ENCODE data around the gene ZSWIM4.

Gene ZSWIM4

DNA sequence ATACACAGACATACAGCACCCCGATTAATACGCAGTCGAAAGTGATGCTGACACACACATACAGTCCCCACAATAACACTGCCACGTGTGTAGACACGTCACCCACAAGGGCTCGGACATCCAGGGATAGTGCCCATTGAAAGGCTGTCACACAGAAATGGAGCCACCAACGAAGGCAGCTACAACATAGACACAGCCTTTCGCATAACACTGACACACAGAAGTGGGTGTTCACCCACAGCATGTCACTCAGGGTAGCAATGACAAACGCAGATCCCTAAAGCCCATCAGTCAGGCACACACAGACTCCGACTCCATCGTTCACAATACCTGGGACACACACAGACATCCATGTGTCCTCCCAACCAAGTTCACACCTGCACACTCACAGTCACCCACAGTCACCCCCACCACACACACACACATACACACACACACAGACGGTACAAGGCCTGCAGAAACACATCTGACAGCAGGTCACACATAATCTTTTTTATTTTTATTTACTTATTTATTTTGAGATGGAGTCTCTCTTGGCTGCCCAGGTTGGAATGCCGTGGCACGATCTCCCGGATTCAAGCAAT lies 71.3 kb downstream of the ZSWIM4 start:
- TF ChIP-seq, protein P1, sequence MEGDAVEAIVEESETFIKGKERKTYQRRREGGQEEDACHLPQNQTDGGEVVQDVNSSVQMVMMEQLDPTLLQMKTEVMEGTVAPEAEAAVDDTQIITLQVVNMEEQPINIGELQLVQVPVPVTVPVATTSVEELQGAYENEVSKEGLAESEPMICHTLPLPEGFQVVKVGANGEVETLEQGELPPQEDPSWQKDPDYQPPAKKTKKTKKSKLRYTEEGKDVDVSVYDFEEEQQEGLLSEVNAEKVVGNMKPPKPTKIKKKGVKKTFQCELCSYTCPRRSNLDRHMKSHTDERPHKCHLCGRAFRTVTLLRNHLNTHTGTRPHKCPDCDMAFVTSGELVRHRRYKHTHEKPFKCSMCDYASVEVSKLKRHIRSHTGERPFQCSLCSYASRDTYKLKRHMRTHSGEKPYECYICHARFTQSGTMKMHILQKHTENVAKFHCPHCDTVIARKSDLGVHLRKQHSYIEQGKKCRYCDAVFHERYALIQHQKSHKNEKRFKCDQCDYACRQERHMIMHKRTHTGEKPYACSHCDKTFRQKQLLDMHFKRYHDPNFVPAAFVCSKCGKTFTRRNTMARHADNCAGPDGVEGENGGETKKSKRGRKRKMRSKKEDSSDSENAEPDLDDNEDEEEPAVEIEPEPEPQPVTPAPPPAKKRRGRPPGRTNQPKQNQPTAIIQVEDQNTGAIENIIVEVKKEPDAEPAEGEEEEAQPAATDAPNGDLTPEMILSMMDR (conservative IDR thresholded peaks at IDR 0.05; ENCODE audit: low read depth, low read length) = no peak
- DNase-seq (ENCODE audit: low read depth) = no peak
- H3K4me3 ChIP-seq (ENCODE audit: low read length) = peak overlapping the region; percentile 64

DNA sequence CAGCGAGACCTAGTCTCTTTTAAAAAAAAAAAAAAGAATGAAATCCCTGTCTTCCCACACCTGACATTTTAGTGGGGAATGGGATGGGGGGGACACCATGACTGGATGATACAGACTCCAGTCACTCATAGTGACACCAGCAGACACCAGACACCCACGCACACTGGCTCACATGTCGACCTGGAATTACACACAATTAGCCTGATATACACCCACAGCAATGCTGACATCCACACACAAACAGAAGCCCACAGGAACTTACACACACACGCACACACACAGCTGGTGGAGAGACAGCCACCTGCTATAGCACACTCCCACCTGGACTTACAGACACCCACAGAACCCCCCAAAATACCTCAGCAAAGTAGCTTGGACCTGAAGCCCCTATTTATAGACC lies 73.4 kb downstream of the ZSWIM4 start:
- H3K4me3 ChIP-seq (ENCODE audit: low read length) = no peak overlapping the region
- TF ChIP-seq, protein P1 (conservative IDR thresholded peaks at IDR 0.05; ENCODE audit: low read depth, low read length) = no peak
- DNase-seq (ENCODE audit: low read depth) = no peak

DNA sequence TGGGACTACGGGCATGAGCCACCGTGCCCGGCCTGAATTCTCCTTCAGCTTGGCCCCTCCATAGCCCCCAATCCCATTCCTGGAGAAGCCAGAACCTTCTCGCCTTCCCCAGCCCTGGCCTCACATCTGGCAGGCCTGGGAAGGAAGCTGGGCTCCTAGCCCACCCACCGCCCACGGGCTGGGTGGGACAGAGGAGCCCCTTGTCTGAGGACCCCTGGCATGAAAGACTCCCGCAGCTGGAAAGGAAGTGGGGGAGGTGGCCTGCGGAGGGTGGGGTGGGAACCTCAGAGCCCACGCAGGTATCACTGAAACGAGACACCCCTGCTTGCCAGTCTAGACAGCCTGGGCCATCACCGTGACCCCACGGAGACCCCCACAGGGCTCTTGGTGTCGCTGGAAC lies 74.0 kb downstream of the ZSWIM4 start:
- H3K4me3 ChIP-seq (ENCODE audit: low read length) = no peak overlapping the region
- DNase-seq (ENCODE audit: low read depth) = no peak
- TF ChIP-seq, protein P1 (conservative IDR thresholded peaks at IDR 0.05; ENCODE audit: low read depth, low read length) = no peak

DNA sequence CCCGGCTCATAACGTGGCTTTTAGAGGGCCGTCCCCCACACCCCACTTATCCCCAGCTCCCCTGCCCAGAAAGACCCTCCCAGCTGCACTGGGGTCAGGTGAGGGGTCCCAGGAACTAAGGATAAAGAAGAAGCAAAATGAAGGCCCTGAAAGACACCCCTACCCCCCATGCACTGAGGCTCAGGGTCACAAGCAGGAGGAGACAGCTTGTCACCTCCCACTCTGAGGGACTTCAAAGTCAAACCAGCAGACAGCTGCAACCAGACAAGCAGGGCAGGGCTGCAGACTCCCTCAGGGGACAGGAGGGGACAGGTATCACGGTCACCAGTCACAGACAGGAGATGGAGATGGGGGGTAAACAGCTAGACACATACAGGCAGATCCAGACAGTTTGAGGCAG lies 75.6 kb downstream of the ZSWIM4 start:
- no peak overlapping the region for H3K4me3 ChIP-seq (ENCODE audit: low read length)
- TF ChIP-seq, protein P1 (conservative IDR thresholded peaks at IDR 0.05; ENCODE audit: low read depth, low read length) = no peak
- no peak for DNase-seq (ENCODE audit: low read depth)

DNA sequence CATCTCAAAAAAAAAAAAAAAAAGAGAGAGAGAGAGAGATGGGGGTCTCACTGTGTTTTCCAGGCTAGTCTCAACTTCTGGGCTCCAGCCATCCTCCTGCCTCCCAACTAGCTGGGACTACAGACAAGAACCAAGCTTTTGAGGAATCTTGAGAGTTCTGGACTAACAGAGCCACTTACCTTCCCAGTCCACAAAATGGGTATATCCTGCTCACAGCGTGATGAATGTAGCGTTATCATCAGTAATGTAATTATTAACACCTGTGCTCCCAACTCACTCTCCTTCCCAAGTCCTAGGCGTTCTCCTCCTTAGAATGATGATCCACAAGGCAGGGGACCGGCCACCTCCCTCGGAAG lies 77.1 kb downstream of the ZSWIM4 start:
- TF ChIP-seq, protein P1 (conservative IDR thresholded peaks at IDR 0.05; ENCODE audit: low read depth, low read length) = no peak
- no peak for DNase-seq (ENCODE audit: low read depth)
- peak overlapping the region; percentile 53 for H3K4me3 ChIP-seq (ENCODE audit: low read length)

DNA sequence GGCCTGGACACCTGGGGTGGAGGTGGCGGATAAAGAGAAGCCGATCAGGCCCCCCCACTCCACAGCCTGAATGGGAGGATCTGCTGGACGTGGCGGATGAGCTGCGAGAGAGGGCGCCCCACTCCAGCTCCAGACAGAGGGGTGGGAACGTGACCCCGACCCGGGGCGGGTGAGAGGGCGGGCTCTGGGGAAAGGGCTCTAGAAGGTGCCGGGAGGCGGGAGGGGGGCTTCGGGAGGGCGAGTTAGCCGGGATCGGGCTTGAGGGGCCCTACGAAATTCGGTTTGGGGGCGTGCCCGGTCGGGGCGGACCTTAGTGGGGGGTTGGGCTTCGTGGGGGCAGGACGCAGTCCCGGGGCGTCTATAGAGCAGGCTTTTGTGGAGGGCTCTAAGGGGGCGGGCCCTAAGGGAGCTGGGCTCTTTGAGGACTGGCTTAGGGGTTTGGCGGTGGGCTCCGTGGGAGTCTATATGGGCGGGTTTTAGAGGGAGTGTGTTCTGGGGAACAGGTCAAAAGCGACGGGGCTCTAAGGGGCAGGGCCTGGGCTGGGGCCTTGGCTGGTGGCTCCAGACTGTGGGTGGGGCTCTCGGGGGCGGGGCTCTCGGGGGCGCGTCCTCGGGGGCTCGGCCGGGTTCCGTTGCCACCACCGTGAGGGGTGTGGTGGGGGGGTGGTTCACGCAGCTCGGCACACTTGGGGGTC lies 77.6 kb downstream of the ZSWIM4 start:
- TF ChIP-seq, protein P1 (conservative IDR thresholded peaks at IDR 0.05; ENCODE audit: low read depth, low read length) = peak; percentile 36
- H3K4me3 ChIP-seq (ENCODE audit: low read length) = peak overlapping the region; percentile 53
- DNase-seq (ENCODE audit: low read depth) = no peak
